DMS53 treated with DMSO at 0.1 percent for 48 hours (cell line): ENCODE results near the gene PGR.
"Not testable (repeated sequence)": the region's sequence is repeated elsewhere in the genome, so short reads cannot be mapped to it uniquely, and the experiment has no call there.

ENCODE experiments used
- DNase-seq: peaks from one replicate; lab custom pipeline; 2025; ENCODE audit not compliant: unreplicated experiment; lab: John Stamatoyannopoulos, UW

The PGR gene

GRCh38 chr11:101082813-101083212, 46.8 kb downstream of the PGR start:
- no peak for DNase-seq

- no peak for DNase-seq
Observed at GRCh38 chr11:101063706-101064105, 65.9 kb downstream of the PGR start.

GRCh38 chr11:101061606-101062005, 68.0 kb downstream of the PGR start:
- no peak for DNase-seq

- DNase-seq = no peak
Observed at GRCh38 chr11:101059331-101059730, 70.3 kb downstream of the PGR start.

GRCh38 chr11:101053492-101053891, 76.1 kb downstream of the PGR start:
- DNase-seq = no peak

- no peak for DNase-seq
Observed at GRCh38 chr11:101051677-101052076, 77.9 kb downstream of the PGR start.

- DNase-seq = no peak
Observed at GRCh38 chr11:101049813-101050212, 79.8 kb downstream of the PGR start.

GRCh38 chr11:101049123-101049522, 80.5 kb downstream of the PGR start:
- DNase-seq = no peak

- no peak for DNase-seq
Observed at GRCh38 chr11:101048479-101048878, 81.1 kb downstream of the PGR start.

GRCh38 chr11:101046947-101047346, 82.7 kb downstream of the PGR start:
- no peak for DNase-seq

GRCh38 chr11:101045415-101045814, 84.2 kb downstream of the PGR start:
- no peak for DNase-seq

GRCh38 chr11:101043940-101044339, 85.7 kb downstream of the PGR start:
- DNase-seq = no peak

GRCh38 chr11:101035872-101036271, 93.7 kb downstream of the PGR start:
- DNase-seq = no peak

- DNase-seq = peak; percentile 37
Observed at GRCh38 chr11:101034076-101034475, 95.5 kb downstream of the PGR start.

GRCh38 chr11:101032991-101033390, 96.6 kb downstream of the PGR start:
- DNase-seq = no peak

GRCh38 chr11:101031713-101032112, 97.9 kb downstream of the PGR start:
- no peak for DNase-seq

- DNase-seq = no peak
Observed at GRCh38 chr11:101030692-101031091, 98.9 kb downstream of the PGR start.

GRCh38 chr11:101030015-101030414, 99.6 kb downstream of the PGR start:
- DNase-seq = no peak

GRCh38 chr11:101028644-101029043, 101.0 kb downstream of the PGR start:
- no peak for DNase-seq

- DNase-seq = no peak
Observed at GRCh38 chr11:101022256-101022655, 107.4 kb downstream of the PGR start.

GRCh38 chr11:101019870-101020269, 109.7 kb downstream of the PGR start:
- DNase-seq = no peak

- no peak for DNase-seq
Observed at GRCh38 chr11:101014600-101015285, 114.9 kb downstream of the PGR start.

GRCh38 chr11:101013702-101014101, 115.9 kb downstream of the PGR start:
- not testable (repeated sequence) for DNase-seq
